HFFc6 (cell line): ENCODE measurements around the gene IFT81. TPM values are rescaled to one million over a fixed set of nuclear protein-coding genes. Genes with fewer than 3 reads are reported as not detected.
A peak's percentile ranks its signal among the peaks of the same experiment; 100 is the strongest.

Source experiments
- DNase-seq: peaks from one replicate; pipeline ENCODE4 v3.0.0-alpha.2; 2018
- H3K27ac Mint-ChIP-seq: 2 replicates; pipeline ENCODE4 v1.8.0; 2020; ENCODE audit warnings: mild to moderate bottlenecking, mixed read lengths
- H3K27me3 Mint-ChIP-seq: 2 replicates; pipeline ENCODE4 v1.8.0; 2021; ENCODE audit warnings: mild to moderate bottlenecking, moderate library complexity, mixed read lengths; ENCODE audit not compliant: insufficient read depth
- H3K36me3 Mint-ChIP-seq: 2 replicates; pipeline ENCODE4 v1.8.0; 2021; ENCODE audit warnings: low read depth, mixed read lengths
- H3K4me1 Mint-ChIP-seq: 2 replicates; pipeline ENCODE4 v1.8.0; 2020; ENCODE audit warnings: low read depth, mixed read lengths
- H3K4me3 Mint-ChIP-seq: 2 replicates; pipeline ENCODE4 v1.8.0; 2020; ENCODE audit warnings: mild to moderate bottlenecking, moderate library complexity, mixed read lengths
- H3K9me3 Mint-ChIP-seq: 2 replicates; pipeline ENCODE4 v1.8.0; 2020; ENCODE audit warnings: mild to moderate bottlenecking, mixed read lengths
- CTCF ChIP-seq: fragments of 200-600 bp; sonication (generic); IDR thresholded peaks from 2 replicates; pipeline ENCODE4 v1.5.0; 2021; ENCODE audit warnings: antibody characterized with exemption, mild to moderate bottlenecking
- total RNA-seq, 6 experiments: library from RNA; stranded (reverse); fragmentation: NEBNext Ultra II Directional; extraction: Animal tissue kit (Norgen Biotek cat#: 25700); gene quantifications; 2 replicates in 1 of 6; 3 replicates in 5 of 6; pipeline ENCODE4 v1.2.3, GENCODE V29; 2021

IFT81 gene
- total RNA-seq, 6 experiments from 2014 or later, result 9.4 to 14.4 (median 12.8) TPM

- H3K27me3 Mint-ChIP-seq, result no peaks in the 10 kb centered on the region
- no peak for DNase-seq
- H3K9me3 Mint-ChIP-seq, result no peaks in the 10 kb centered on the region; the same call in 1 of the 2 replicates
- peaks cover 40% of the 10 kb centered on the region for H3K4me1 Mint-ChIP-seq
- H3K4me3 Mint-ChIP-seq, result peak overlapping the region; percentile 84
- TF ChIP-seq CTCF, result no peak
- H3K27ac Mint-ChIP-seq, result peak overlapping the region; percentile 94
- no peaks in the 10 kb centered on the region for H3K36me3 Mint-ChIP-seq
Observed at GRCh38 chr12:110109837-110110535, 14.2 kb upstream of the IFT81 start.

DNA sequence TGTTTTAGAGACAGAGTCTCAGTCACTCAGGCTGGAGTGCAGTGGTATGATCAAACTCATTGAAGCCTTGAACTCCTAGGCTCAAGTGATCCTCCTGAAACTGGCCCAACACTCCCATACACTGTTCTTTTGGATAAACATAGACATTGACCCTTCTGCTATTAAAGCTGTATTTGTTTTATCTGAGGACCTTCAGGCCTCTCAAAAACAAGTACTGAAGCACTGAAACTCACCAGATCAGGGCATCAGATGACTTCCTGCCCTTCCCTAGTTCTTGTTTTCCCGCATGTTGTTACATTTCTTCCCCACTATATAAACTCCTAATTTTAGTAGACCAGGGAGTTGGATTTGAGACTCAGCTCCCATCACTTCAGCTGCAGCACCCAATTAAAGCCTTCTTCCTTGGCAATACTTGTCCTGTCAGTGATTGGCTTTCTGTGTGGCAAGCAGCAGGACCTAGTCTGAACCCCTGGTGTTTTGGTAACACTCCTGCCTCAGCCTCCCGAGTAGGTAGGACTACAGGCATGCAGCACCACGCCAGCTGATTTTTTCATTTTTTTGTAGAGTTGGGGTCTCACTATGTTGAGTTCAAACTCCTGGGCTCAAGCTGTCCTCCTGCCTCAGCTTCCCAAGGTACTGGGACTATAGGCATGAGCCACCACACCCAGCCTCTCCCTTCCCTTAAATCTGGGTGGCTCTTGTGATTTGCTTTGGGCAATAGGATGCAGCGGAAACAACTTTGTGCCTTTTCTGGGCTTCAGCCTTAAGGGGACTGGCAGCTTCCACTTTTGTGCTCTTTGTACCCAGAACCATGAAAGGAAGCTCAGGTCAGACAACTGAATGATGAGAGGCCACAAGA lies 12.5 kb upstream of the IFT81 start:
- H3K4me3 Mint-ChIP-seq, result no peak overlapping the region
- peaks cover 40% of the 10 kb centered on the region for H3K4me1 Mint-ChIP-seq
- peak overlapping the region; percentile 48; the same call in 1 of the 2 replicates for H3K27ac Mint-ChIP-seq
- no peak for DNase-seq
- H3K27me3 Mint-ChIP-seq, result no peaks in the 10 kb centered on the region
- H3K9me3 Mint-ChIP-seq, result no peaks in the 10 kb centered on the region; the same call in 1 of the 2 replicates
- H3K36me3 Mint-ChIP-seq, result no peaks in the 10 kb centered on the region
- TF ChIP-seq CTCF, result no peak

- peaks cover 34% of the 10 kb centered on the region for H3K4me1 Mint-ChIP-seq
- no peak overlapping the region for H3K4me3 Mint-ChIP-seq
- TF ChIP-seq CTCF, result no peak
- no peaks in the 10 kb centered on the region for H3K36me3 Mint-ChIP-seq
- H3K27me3 Mint-ChIP-seq, result no peaks in the 10 kb centered on the region
- H3K9me3 Mint-ChIP-seq, result no peaks in the 10 kb centered on the region; the same call in 1 of the 2 replicates
- no peak for DNase-seq
- H3K27ac Mint-ChIP-seq, result no peak overlapping the region
Observed at GRCh38 chr12:110112335-110112660, 11.9 kb upstream of the IFT81 start.

DNA sequence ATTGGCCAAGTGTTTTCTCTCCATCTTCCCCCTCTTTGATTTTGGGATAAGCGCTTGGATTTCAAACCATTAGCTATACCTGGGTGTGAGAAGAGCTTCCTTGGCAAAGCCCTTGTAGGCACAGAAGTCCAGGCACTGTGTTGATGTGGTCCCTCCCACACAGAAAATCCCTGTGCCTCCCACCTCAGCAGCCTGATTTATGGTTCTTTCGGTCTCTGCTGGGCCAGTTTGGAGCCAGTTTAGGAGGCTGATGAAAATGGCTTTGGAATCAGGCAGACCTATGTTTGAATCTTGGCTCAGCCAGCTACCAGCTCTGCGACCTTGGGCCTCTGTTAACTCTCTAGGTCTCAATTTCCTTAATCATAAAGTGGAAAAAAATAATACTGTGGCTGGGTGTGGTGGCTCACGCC lies 9.6 kb upstream of the IFT81 start:
- no peak for TF ChIP-seq CTCF
- Mint-ChIP-seq H3K27me3 (no peaks in the 10 kb centered on the region), H3K4me3 (no peak overlapping the region), H3K4me1 (peaks cover 20% of the 10 kb centered on the region), H3K27ac (no peak overlapping the region), H3K36me3 (no peaks in the 10 kb centered on the region), H3K9me3 (no peaks in the 10 kb centered on the region; the same call in 1 of the 2 replicates)
- DNase-seq, result no peak

DNA sequence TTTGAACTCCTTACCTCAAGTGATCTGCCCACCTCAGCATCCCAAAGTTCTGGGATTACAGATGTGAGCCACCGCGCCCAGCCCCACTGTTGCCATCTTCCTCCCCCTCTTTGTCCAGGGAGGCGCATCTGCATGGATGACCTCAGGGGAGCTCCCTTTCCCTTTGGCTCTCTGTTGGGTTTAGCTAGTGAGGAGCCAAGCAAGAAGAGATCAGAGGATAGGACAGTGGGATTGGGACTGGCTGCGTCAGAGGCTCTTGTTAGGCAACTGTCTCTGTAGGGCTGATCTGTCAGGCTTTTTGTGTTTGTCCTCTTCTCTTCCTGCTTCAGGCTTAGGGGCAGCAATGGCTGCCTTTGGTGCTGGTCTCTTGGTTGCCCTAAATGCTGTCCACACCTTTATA lies 8.5 kb upstream of the IFT81 start:
- Mint-ChIP-seq H3K27me3 (no peaks in the 10 kb centered on the region), H3K36me3 (no peaks in the 10 kb centered on the region), H3K4me3 (no peak overlapping the region), H3K27ac (no peak overlapping the region), H3K9me3 (no peaks in the 10 kb centered on the region; the same call in 1 of the 2 replicates), H3K4me1 (peaks cover 13% of the 10 kb centered on the region; the same call in 1 of the 2 replicates)
- no peak for TF ChIP-seq CTCF
- DNase-seq, result no peak
